CD4-positive, alpha-beta T cell treated with Interleukin-4 for 1 hour (primary cell): ENCODE data around the gene KIF26A.

ENCODE experiments used
- DNase-seq, 2 donors: peaks; one replicate each; pipeline ENCODE4 v3.0.0-alpha.2; 2020 to 2022

Gene KIF26A

GRCh38 chr14:104161602-104162367, 23.4 kb downstream of the KIF26A start:
- DNase-seq = no peak

GRCh38 chr14:104162495-104162894, 24.1 kb downstream of the KIF26A start:
- DNase-seq = no peak

- no peak for DNase-seq
Measured at GRCh38 chr14:104163541-104163940, 25.2 kb downstream of the KIF26A start.

GRCh38 chr14:104164041-104164440, 25.7 kb downstream of the KIF26A start:
- DNase-seq = no peak

- no peak for DNase-seq
Measured at GRCh38 chr14:104164512-104164911, 26.1 kb downstream of the KIF26A start.

- no peak for DNase-seq
Measured at GRCh38 chr14:104166698-104167097, 28.3 kb downstream of the KIF26A start.

GRCh38 chr14:104168603-104169002, 30.2 kb downstream of the KIF26A start:
- no peak for DNase-seq

GRCh38 chr14:104169005-104169698, 30.8 kb downstream of the KIF26A start:
- no peak for DNase-seq

- DNase-seq = no peak
Measured at GRCh38 chr14:104169699-104170479, 31.5 kb downstream of the KIF26A start.

GRCh38 chr14:104171029-104171697, 32.8 kb downstream of the KIF26A start:
- DNase-seq = no peak

GRCh38 chr14:104171895-104172294, 33.5 kb downstream of the KIF26A start:
- no peak for DNase-seq

GRCh38 chr14:104172349-104172748, 34.0 kb downstream of the KIF26A start:
- DNase-seq = no peak

GRCh38 chr14:104172880-104173279, 34.5 kb downstream of the KIF26A start:
- no peak for DNase-seq

GRCh38 chr14:104174051-104174450, 35.7 kb downstream of the KIF26A start:
- DNase-seq = no peak

- no peak for DNase-seq
Measured at GRCh38 chr14:104175041-104175440, 36.7 kb downstream of the KIF26A start.

- DNase-seq = no peak
Measured at GRCh38 chr14:104175811-104176210, 37.4 kb downstream of the KIF26A start.

GRCh38 chr14:104176611-104177010, 38.2 kb downstream of the KIF26A start:
- no peak for DNase-seq

GRCh38 chr14:104177411-104177810, 39.0 kb downstream of the KIF26A start:
- no peak for DNase-seq

- DNase-seq = no peak
Measured at GRCh38 chr14:104178279-104178678, 39.9 kb downstream of the KIF26A start.

- no peak for DNase-seq
Measured at GRCh38 chr14:104179126-104179525, 40.7 kb downstream of the KIF26A start.

GRCh38 chr14:104179564-104180129, 41.3 kb downstream of the KIF26A start:
- DNase-seq = no peak

GRCh38 chr14:104180561-104181165, 42.3 kb downstream of the KIF26A start:
- DNase-seq = no peak
